Mucosa of rectum (tissue), 2 donors: ENCODE results near the gene KIFC1.
"Not testable (repeated sequence)": the region's sequence is repeated elsewhere in the genome, so short reads cannot be mapped to it uniquely, and the experiment has no call there.

Source experiments
- H3K27ac ChIP-seq, 2 donors: one replicate each; pipeline ENCODE4 v1.7.0; 2013; ENCODE audit warnings: inconsistent platforms in 2 of 2, low read depth in 2 of 2, low read length in 2 of 2
- H3K27me3 ChIP-seq, 2 donors: one replicate each; pipeline ENCODE4 v1.7.0; 2013; ENCODE audit warnings: low read length in 2 of 2; ENCODE audit not compliant: control insufficient read depth in 2 of 2, insufficient read depth in 2 of 2
- H3K36me3 ChIP-seq, 2 donors: one replicate each; pipeline ENCODE4 v1.7.0; 2013; ENCODE audit warnings: low read length in 2 of 2; ENCODE audit not compliant: control insufficient read depth in 2 of 2, insufficient read depth in 2 of 2
- H3K4me1 ChIP-seq, 2 donors: one replicate each; pipeline ENCODE4 v1.7.0; 2013; ENCODE audit warnings: low read length in 2 of 2, mild to moderate bottlenecking in 1 of 2; ENCODE audit not compliant: control insufficient read depth in 2 of 2, insufficient read depth in 2 of 2
- H3K4me3 ChIP-seq, 2 donors: one replicate each; pipeline ENCODE4 v1.7.0; 2013; ENCODE audit warnings: low read length in 2 of 2
- H3K9ac ChIP-seq, 2 donors: one replicate each; pipeline ENCODE4 v1.7.0; 2013; ENCODE audit warnings: low read length in 2 of 2, low read depth in 1 of 2, mild to moderate bottlenecking in 1 of 2
- H3K9me3 ChIP-seq, 2 donors: one replicate each; pipeline ENCODE4 v1.7.0; 2013; ENCODE audit warnings: low read length in 2 of 2; ENCODE audit not compliant: control insufficient read depth in 2 of 2
- donor health status: healthy.
- donor health status: Normal muscosa, but diverticular disease.

KIFC1 gene

GRCh38 chr6:33391278-33391921 lies at the start of gene KIFC1:
Gene KIFC1 (plus strand): TSS chr6:33391823. CDS start chr6:33391986, 163 bp downstream.
- Histone ChIP-seq H3K4me3 (peak within 1 kb of the TSS; percentile 81 to 82), H3K27me3 (no peaks in the 10 kb centered on the region), H3K9ac (peak within 1 kb of the TSS; percentile 65 to 77), H3K9me3 (no peaks in the 10 kb centered on the region), H3K27ac (peak within 1 kb of the TSS; percentile 89 to 91), H3K36me3 (no peaks in the 10 kb centered on the region), H3K4me1 (peaks cover 8 to 16% of the 10 kb centered on the region in 2 donors)

- not testable (repeated sequence) for H3K27me3 ChIP-seq, H3K4me3 ChIP-seq, H3K9ac ChIP-seq, H3K4me1 ChIP-seq, H3K9me3 ChIP-seq, H3K36me3 ChIP-seq
- H3K27ac ChIP-seq: peak overlapping the region; percentile 51 to 72
Measured at GRCh38 chr6:33343606-33343952, 48.0 kb upstream of the KIFC1 start.

GRCh38 chr6:33343953-33344611 lies 47.5 kb upstream of the KIFC1 start:
- Histone ChIP-seq H3K27me3 (no peaks in the 10 kb centered on the region), H3K36me3 (no peaks in the 10 kb centered on the region), H3K9ac (no peak overlapping the region), H3K4me1 (peaks cover 6 to 9% of the 10 kb centered on the region in 2 donors), H3K4me3 (no peak overlapping the region), H3K27ac (peak overlapping the region in 1 of 2 donors; percentile 76), H3K9me3 (no peaks in the 10 kb centered on the region)

GRCh38 chr6:33344701-33345697 lies 46.6 kb upstream of the KIFC1 start:
- Histone ChIP-seq H3K27me3 (no peaks in the 10 kb centered on the region), H3K4me3 (peak overlapping the region; percentile 24 to 39), H3K4me1 (peaks cover 6 to 9% of the 10 kb centered on the region in 2 donors), H3K27ac (peak overlapping the region; percentile 30 to 76), H3K36me3 (no peaks in the 10 kb centered on the region), H3K9ac (peak overlapping the region in 1 of 2 donors; percentile 26), H3K9me3 (no peaks in the 10 kb centered on the region)

GRCh38 chr6:33346972-33347371 lies 44.7 kb upstream of the KIFC1 start:
- H3K9me3 ChIP-seq, H3K4me1 ChIP-seq, H3K9ac ChIP-seq, H3K4me3 ChIP-seq, H3K27ac ChIP-seq, H3K27me3 ChIP-seq, H3K36me3 ChIP-seq: not testable (repeated sequence)

GRCh38 chr6:33347816-33348215 lies 43.8 kb upstream of the KIFC1 start:
- no peak overlapping the region for H3K27ac ChIP-seq
- no peaks in the 10 kb centered on the region for H3K36me3 ChIP-seq
- H3K9ac ChIP-seq: no peak overlapping the region
- no peaks in the 10 kb centered on the region for H3K27me3 ChIP-seq
- H3K4me3 ChIP-seq: no peak overlapping the region
- no peaks in the 10 kb centered on the region for H3K9me3 ChIP-seq
- H3K4me1 ChIP-seq: peaks cover 6 to 9% of the 10 kb centered on the region in 2 donors

- H3K36me3 ChIP-seq, H3K27me3 ChIP-seq, H3K9me3 ChIP-seq, H3K4me3 ChIP-seq: not testable (repeated sequence)
- Histone ChIP-seq H3K4me1 (peaks cover 0 to 10% of the 10 kb centered on the region in 2 donors), H3K27ac (peak overlapping the region; percentile 77 to 86), H3K9ac (peak overlapping the region; percentile 48 to 52)
Measured at GRCh38 chr6:33355860-33356259, 35.8 kb upstream of the KIFC1 start.

- Histone ChIP-seq H3K9me3 (no peaks in the 10 kb centered on the region), H3K9ac (peak overlapping the region; percentile 48 to 52), H3K4me1 (peaks cover 0 to 10% of the 10 kb centered on the region in 2 donors), H3K27ac (peak overlapping the region; percentile 77 to 86), H3K36me3 (no peaks in the 10 kb centered on the region), H3K4me3 (no peak overlapping the region), H3K27me3 (no peaks in the 10 kb centered on the region)
Measured at GRCh38 chr6:33356295-33356694, 35.3 kb upstream of the KIFC1 start.

- H3K9me3 ChIP-seq, H3K9ac ChIP-seq, H3K4me3 ChIP-seq, H3K27me3 ChIP-seq, H3K36me3 ChIP-seq: not testable (repeated sequence)
- peaks cover 0 to 10% of the 10 kb centered on the region in 2 donors for H3K4me1 ChIP-seq
- H3K27ac ChIP-seq: peak overlapping the region; percentile 77 to 86
Measured at GRCh38 chr6:33357160-33357871, 34.3 kb upstream of the KIFC1 start.
